Nephron (organoid): ENCODE measurements around the gene ARHGEF28.

Experiments used
- H3K27ac Mint-ChIP-seq, 3 experiments: 2 replicates each; pipeline ENCODE4 v1.8.0; 2020; ENCODE audit warnings: mixed read lengths in 3 of 3, mild to moderate bottlenecking in 2 of 3, moderate library complexity in 1 of 3
- H3K27me3 Mint-ChIP-seq: 2 replicates; pipeline ENCODE4 v1.8.0; 2021; ENCODE audit warnings: low read depth, mild to moderate bottlenecking, moderate library complexity, mixed read lengths
- H3K36me3 Mint-ChIP-seq: 2 replicates; pipeline ENCODE4 v1.8.0; 2020; ENCODE audit warnings: low read depth, mixed read lengths
- H3K4me1 Mint-ChIP-seq: 2 replicates; pipeline ENCODE4 v1.8.0; 2020; ENCODE audit warnings: mixed read lengths
- H3K4me3 Mint-ChIP-seq, 3 experiments: 2 replicates each; pipeline ENCODE4 v1.8.0; 2020; ENCODE audit warnings: mild to moderate bottlenecking in 3 of 3, mixed read lengths in 3 of 3, moderate library complexity in 2 of 3
- H3K9me3 Mint-ChIP-seq: 2 replicates; pipeline ENCODE4 v1.8.0; 2020; ENCODE audit warnings: mixed read lengths
- TF ChIP-seq, protein P1 (sequence below), 3 experiments: fragments of 200-600 bp; sonication (generic); IDR thresholded peaks; one replicate each; pipeline ENCODE4 v1.5.0; 2021; ENCODE audit warnings: antibody characterized with exemption in 3 of 3; ENCODE audit not compliant: unreplicated experiment in 3 of 3

The ARHGEF28 gene

DNA sequence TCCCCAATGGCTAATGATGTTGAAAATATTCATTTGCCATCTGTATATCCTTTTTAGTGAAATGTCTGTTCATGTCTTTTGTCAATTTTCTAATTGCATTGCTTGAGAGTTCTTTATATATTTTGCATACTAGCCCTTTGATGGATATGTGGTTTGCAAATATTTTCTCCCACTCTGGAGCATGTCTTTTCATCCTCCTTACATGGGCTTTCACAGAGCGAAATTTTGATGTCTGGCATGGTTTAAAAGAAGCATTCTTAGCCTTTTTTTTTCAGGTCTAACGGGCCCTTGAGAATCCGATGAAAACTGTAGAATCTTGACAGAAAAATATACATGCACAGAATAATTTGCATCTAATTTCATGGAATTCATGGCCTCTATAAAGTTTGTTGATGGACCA lies 44.7 kb downstream of the ARHGEF28 start:
- Mint-ChIP-seq H3K4me1 (peaks cover 5% of the 10 kb centered on the region), H3K9me3 (no peaks in the 10 kb centered on the region), H3K4me3 (no peak overlapping the region), H3K27me3 (no peaks in the 10 kb centered on the region), H3K27ac (no peak overlapping the region), H3K36me3 (no peaks in the 10 kb centered on the region)
- TF ChIP-seq, protein P1, sequence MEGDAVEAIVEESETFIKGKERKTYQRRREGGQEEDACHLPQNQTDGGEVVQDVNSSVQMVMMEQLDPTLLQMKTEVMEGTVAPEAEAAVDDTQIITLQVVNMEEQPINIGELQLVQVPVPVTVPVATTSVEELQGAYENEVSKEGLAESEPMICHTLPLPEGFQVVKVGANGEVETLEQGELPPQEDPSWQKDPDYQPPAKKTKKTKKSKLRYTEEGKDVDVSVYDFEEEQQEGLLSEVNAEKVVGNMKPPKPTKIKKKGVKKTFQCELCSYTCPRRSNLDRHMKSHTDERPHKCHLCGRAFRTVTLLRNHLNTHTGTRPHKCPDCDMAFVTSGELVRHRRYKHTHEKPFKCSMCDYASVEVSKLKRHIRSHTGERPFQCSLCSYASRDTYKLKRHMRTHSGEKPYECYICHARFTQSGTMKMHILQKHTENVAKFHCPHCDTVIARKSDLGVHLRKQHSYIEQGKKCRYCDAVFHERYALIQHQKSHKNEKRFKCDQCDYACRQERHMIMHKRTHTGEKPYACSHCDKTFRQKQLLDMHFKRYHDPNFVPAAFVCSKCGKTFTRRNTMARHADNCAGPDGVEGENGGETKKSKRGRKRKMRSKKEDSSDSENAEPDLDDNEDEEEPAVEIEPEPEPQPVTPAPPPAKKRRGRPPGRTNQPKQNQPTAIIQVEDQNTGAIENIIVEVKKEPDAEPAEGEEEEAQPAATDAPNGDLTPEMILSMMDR (IDR thresholded peaks at IDR 0.05; ENCODE audit: unreplicated experiment in 3 of 3) = no peak

DNA sequence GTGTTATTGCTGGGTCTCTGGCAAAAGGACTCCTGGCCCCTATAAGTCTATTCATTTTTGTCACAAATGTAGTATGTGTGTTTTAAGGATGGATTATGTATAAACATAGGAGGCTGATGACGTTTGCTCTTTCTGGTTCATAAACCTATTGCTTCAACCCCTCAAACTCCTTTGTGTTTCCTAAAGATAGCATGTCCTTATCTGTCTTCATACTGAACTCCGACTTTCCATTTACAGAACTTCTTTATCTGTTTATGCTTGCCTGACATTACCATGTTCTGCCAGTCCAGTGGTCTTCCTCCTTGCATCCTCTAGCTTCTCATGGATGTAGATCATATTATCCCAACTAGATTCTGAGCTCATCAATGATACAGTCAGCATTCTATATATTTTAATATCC lies 46.1 kb downstream of the ARHGEF28 start:
- TF ChIP-seq, protein P1 (IDR thresholded peaks at IDR 0.05; ENCODE audit: unreplicated experiment in 3 of 3) = no peak
- Mint-ChIP-seq H3K4me1 (peaks cover 5% of the 10 kb centered on the region), H3K36me3 (no peaks in the 10 kb centered on the region), H3K27me3 (no peaks in the 10 kb centered on the region), H3K27ac (no peak overlapping the region), H3K9me3 (no peaks in the 10 kb centered on the region), H3K4me3 (no peak overlapping the region)

DNA sequence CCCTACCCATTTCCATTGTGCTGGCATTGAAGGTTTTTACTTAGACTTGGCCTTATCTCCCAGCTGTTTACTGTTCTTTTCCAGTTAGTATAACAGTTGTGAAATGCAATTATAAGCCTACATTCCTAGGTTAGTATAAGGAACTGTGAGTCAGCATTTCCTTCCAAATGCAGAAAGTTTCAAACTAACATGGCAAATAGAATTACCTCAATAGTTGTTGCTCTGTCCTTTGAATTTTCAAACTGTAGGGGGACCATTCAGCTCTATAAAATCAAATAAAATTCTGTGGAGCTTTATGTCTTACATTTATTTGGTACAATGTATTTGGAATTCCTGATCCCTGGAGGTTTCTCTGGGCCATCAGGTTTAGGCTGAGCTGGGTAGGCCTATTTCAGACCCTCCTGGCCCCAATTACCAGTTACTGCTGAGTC lies 47.2 kb downstream of the ARHGEF28 start:
- H3K36me3 Mint-ChIP-seq = no peaks in the 10 kb centered on the region
- H3K4me1 Mint-ChIP-seq = peaks cover 5% of the 10 kb centered on the region
- TF ChIP-seq, protein P1 (IDR thresholded peaks at IDR 0.05; ENCODE audit: unreplicated experiment in 3 of 3) = no peak
- peak overlapping the region in 2 of 3 experiments; percentile 32 to 52 for H3K27ac Mint-ChIP-seq
- H3K27me3 Mint-ChIP-seq = no peaks in the 10 kb centered on the region
- H3K4me3 Mint-ChIP-seq = no peak overlapping the region
- H3K9me3 Mint-ChIP-seq = no peaks in the 10 kb centered on the region

GRCh38 chr5:73674669-73675004 lies 48.6 kb downstream of the ARHGEF28 start:
- H3K27ac Mint-ChIP-seq = no peak overlapping the region
- H3K4me3 Mint-ChIP-seq = no peak overlapping the region
- peaks cover 5% of the 10 kb centered on the region for H3K4me1 Mint-ChIP-seq
- H3K9me3 Mint-ChIP-seq = no peaks in the 10 kb centered on the region
- TF ChIP-seq, protein P1 (IDR thresholded peaks at IDR 0.05; ENCODE audit: unreplicated experiment in 3 of 3) = no peak
- no peaks in the 10 kb centered on the region for H3K36me3 Mint-ChIP-seq
- H3K27me3 Mint-ChIP-seq = no peaks in the 10 kb centered on the region

DNA sequence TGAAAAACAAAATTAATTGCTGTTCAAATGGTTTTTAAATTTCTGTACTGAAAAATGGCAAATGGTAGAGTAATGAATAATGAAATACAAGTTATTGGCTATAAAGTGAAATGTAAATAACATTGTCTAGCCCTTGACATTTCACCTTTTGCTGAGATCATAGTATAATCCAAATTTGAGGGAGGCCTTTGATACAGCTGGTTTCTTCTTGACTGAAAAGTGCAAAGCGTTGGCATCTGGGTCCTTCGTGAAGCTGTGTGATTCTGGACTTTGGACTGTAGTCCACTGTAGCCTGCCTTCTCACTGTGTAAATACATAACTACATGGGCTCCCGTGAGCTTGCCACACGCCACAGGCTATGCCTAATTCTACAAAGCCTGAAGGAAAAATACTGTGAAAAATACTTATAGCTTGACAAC lies 52.3 kb downstream of the ARHGEF28 start:
- Mint-ChIP-seq H3K4me1 (no peaks in the 10 kb centered on the region), H3K27ac (peak overlapping the region; percentile 89 to 92 (median 90)), H3K9me3 (no peaks in the 10 kb centered on the region), H3K36me3 (no peaks in the 10 kb centered on the region), H3K27me3 (no peaks in the 10 kb centered on the region), H3K4me3 (no peak overlapping the region)
- TF ChIP-seq, protein P1 (IDR thresholded peaks at IDR 0.05; ENCODE audit: unreplicated experiment in 3 of 3) = no peak

DNA sequence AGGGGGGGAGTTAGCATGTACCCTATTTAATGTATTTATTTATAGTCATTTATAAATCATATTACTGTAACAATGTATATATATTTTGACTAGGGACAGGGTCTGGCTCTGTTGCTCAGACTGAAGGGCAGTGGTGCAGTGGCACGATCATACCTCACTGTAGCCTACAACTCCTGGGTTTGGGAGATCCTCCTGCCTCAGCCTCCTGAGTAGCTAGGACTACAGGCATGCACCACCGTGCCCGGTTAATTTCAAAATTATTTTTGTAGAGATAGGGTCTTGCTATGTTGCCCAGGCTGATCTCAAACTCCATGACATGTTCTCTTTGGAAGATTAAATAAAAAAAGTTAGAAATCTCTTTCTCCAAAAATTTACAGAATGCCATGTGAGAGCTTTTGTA lies 52.8 kb downstream of the ARHGEF28 start:
- Mint-ChIP-seq H3K4me1 (no peaks in the 10 kb centered on the region), H3K4me3 (no peak overlapping the region), H3K9me3 (no peaks in the 10 kb centered on the region), H3K36me3 (no peaks in the 10 kb centered on the region), H3K27ac (peak overlapping the region; percentile 89 to 92 (median 90)), H3K27me3 (no peaks in the 10 kb centered on the region)
- TF ChIP-seq, protein P1 (IDR thresholded peaks at IDR 0.05; ENCODE audit: unreplicated experiment in 3 of 3) = no peak
